KG1 (cell line): Measurements from ENCODE around the gene CDKN2C.
"Not testable (repeated sequence)": the region's sequence is repeated elsewhere in the genome, so short reads cannot be mapped to it uniquely, and the experiment has no call there.

Source experiments
- DNase-seq: peaks from one replicate; lab custom pipeline; 2025; lab: John Stamatoyannopoulos, UW

The CDKN2C gene

GRCh38 chr1:50979937-50980336 lies 9.9 kb downstream of the CDKN2C start:
- no peak for DNase-seq

DNA sequence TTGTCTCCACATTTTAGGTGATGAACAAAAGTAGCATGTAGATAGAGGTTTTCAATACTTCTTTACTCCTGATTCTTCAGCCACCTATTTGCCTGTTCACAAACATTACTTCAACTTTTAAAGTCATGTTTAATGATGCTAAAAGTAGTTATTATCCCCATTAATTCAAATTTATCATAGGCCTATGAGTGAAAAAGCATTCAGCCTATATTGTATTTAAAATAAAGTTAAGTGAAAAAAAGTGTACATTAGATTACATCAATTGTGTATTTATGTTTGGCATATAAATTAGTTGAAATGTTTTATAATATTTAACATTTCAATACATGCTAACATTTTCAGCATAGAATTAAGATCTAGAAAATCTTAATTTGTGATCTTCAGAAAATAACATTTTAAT lies 10.5 kb downstream of the CDKN2C start:
- no peak for DNase-seq

- DNase-seq, result no peak
Measured at GRCh38 chr1:50981741-50982140, 11.7 kb downstream of the CDKN2C start.

DNA sequence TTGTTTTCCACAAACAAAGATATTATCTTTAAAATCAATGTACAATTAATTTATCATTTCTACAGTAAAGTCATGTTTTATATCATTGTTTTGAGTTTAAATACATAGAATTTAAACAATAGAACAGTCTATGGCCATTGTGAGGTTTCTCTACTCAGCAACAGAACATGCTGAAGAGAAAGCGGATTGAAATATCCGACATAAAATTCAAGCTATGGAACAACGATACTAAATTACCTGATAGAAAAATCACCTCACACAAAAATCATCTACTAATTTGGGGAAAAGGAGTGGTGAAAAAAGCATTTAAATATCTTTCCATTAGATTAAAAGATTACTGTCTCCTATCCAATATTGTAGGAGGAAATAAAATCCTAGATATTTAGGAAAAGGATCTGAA lies 12.6 kb downstream of the CDKN2C start:
- DNase-seq, result no peak

DNA sequence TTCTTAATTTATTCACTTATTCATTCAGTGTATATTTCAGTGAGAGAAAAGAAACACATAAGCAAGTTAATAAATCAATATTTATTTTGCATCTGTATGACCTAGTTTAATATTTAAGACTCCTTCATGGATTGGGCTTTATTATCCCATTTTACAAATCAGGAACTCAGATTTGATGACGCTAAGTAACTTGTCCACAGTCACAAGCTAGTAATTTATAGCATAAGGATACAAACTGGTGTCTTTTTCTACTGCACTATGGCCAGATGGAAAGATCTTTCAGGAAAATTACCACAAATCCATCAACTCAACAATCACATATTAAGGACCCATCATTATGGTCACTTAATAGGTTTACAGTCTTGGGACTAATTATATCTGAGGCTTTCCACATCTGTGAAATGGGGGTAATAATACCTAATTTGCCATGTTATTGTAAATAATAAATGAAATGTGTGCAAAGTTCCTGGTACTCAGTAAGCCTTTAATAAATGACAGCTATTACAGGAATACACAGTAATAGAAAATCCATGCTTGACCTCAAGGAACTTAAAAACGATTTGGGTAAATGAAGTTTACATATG lies 13.3 kb downstream of the CDKN2C start:
- no peak for DNase-seq

DNA sequence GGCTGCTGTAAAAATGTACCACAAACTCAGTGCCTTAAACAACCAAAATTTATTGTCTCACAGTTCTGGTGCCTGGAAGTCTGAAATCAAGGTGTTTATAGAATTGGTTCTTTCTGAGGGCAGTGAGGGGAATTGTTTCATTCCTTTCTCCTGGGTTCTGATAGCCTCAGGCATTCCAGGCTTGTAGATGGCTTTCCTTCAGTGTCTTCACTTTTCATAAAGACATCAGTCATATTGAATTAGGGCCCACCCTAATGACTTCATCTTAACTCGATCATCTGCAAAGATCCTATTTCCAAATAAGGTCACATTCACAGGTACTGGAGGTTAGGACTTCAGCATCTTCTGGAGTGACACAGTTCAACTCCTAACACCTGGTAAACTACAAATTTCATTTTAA lies 15.0 kb downstream of the CDKN2C start:
- no peak for DNase-seq

GRCh38 chr1:50986653-50987052 lies 16.6 kb downstream of the CDKN2C start:
- no peak for DNase-seq

- DNase-seq, result no peak
Measured at GRCh38 chr1:50989694-50990093, 19.6 kb downstream of the CDKN2C start.

GRCh38 chr1:50992532-50993318 lies 22.7 kb downstream of the CDKN2C start:
- no peak for DNase-seq

DNA sequence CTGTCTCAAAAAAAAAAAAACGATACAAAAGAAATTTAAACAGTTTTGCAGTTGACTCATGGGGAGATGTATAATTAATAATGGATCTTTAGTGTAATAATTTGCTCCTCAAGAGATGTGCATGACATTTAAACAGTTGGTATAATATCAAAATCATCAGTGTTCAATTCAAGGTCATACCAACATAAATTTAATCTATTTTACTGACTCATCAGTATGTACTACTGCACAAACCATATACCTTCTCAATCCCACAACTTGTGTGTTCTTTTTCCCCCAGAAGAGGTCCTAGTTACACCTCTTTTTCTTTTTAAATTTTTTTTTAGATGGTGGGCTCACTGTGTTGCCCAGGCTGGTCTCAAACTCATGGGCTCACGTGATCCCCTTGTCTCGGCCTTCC lies 23.6 kb downstream of the CDKN2C start:
- no peak for DNase-seq

- DNase-seq, result no peak
Measured at GRCh38 chr1:50994997-50995396, 25.0 kb downstream of the CDKN2C start.

DNA sequence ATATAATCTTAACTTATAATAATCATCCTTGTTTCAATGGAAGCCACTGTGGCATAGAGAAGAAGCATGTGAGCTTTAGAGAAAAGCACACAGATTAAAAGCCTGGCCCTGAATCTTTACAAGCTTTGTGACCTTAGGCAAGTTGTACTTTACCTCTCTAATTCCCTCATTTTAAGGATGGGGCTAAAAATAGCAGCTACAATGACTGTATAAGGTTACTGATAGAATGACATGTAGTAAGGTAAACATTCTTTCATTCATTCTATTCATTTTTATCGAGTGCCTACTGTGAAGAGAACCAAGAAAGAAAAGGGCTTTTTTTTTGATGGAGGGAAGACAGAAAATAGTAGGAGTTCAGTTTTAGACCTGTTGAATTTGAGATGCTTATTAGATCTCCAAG lies 25.6 kb downstream of the CDKN2C start:
- no peak for DNase-seq

GRCh38 chr1:50996083-50996482 lies 26.0 kb downstream of the CDKN2C start:
- DNase-seq, result no peak

DNA sequence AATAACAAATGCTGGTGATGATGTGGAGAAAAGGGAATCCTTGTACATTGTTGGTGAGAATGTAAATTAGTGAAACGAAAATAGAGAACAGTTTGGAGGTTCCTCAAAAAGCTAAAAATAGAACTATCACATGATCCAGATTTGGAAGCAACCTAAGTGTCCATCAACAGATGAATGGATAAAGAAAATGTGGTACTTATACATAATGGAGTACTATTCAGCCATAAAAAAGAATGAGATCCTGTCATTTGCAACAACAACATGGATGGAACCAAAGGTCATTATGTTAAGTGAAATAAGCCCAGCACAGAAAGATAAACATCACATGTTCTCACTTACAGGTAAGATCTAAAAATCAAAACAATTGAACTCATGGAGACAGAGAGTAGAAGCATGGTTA lies 29.3 kb downstream of the CDKN2C start:
- DNase-seq, result not testable (repeated sequence)

- no peak for DNase-seq
Measured at GRCh38 chr1:51000160-51000559, 30.1 kb downstream of the CDKN2C start.

- DNase-seq, result no peak
Measured at GRCh38 chr1:51000651-51001050, 30.6 kb downstream of the CDKN2C start.

GRCh38 chr1:51002516-51002915 lies 32.5 kb downstream of the CDKN2C start:
- no peak for DNase-seq

DNA sequence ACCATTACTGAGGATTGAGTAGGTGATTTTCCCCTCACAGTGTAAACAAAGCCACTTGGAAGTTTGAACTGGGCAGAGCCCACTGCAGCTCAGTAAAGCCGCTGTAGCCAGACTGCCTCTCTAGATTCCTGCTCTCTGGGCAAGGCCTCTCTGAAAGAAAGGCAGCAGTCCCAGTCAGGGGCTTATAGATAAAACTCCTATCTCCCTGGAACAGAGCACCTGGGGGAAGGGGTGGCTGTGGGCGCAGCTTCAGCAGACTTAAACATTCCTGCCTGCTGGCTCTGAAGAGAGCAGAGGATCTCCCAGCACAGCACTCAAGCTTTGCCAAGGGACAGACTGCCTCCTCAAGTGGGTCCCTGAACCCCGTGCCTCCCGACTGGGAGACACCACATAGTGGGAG lies 35.5 kb downstream of the CDKN2C start:
- not testable (repeated sequence) for DNase-seq

DNA sequence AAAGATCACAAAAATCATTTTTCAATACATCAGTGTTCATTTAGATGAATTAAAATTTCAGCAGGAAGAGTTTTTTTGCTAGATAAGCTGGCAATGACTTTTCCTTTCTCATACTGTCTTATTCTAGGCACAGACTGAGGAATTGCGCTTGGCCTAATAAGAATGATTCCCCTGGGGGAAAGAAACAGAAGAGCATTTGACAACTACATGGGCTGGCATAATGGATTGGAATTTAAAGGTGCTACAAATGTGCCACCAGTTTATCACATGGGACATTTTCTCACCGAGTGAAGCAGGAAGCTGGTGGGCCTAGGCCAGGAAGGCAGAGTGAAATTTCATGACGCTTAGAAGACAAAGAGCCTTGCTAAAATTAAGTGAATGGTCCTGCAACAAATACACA lies 39.3 kb downstream of the CDKN2C start:
- no peak for DNase-seq

DNA sequence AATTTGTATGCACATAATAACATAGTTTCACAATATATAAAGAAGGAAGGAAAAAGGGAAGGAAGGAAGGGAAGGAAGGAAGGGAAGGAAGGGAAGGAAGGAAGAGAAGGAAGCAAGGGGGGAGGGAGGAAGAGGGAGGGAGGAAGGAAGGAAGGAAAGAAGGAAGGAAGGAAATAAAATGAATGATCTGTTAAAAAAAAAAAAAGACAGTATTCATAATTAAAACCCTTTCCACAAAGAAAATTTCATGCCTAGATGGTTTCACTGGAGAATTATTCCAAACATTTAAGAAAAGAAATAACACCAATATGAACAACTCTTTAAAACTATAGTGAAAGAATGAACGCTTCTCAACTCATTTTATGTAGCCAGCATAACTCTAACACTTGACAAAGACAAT lies 44.8 kb downstream of the CDKN2C start:
- DNase-seq, result no peak

DNA sequence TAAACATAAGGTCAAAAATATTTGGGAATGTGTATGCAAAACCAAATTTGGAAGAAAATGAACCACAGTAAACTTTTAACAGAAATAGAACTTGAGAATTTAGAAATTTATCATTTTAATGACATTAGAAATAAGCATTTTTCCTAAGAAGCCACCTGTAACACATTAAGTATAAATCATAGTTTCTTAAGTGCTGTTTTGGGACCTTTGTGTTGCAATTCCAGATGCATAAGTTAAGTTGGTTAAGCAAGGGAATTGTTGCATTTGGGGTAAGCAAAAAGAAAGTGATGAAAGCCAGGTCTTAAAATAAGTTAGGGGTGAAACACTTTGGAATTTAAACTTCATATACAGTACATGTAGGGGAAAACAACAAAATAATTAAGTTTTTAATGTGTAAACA lies 49.8 kb downstream of the CDKN2C start:
- DNase-seq, result no peak
